Measurements from ENCODE around the gene PSME1.
A peak's percentile ranks its signal among the peaks of the same experiment; 100 is the strongest.

The PSME1 gene

GRCh38 chr14:24130380-24130716 lies 5.6 kb upstream of the PSME1 start, which contains the start of gene FITM1:
Gene FITM1, plus strand, starts transcription at chr14:24130659. Its CDS starts 905 bp downstream, at chr14:24131564.
- DNase-seq (ENCODE audit: low read depth), result no peak

GRCh38 chr14:24130717-24131548 lies 5.1 kb upstream of the PSME1 start:
- DNase-seq (ENCODE audit: low read depth), result no peak

- DNase-seq (ENCODE audit: low read depth), result no peak
Measured at GRCh38 chr14:24131549-24131966, 4.4 kb upstream of the PSME1 start.

- DNase-seq (ENCODE audit: low read depth), result no peak
Measured at GRCh38 chr14:24132061-24132685, 3.8 kb upstream of the PSME1 start.

GRCh38 chr14:24132976-24133375 lies 3.0 kb upstream of the PSME1 start:
- DNase-seq (ENCODE audit: low read depth), result no peak

GRCh38 chr14:24133735-24134134 lies 2.3 kb upstream of the PSME1 start:
- no peak for DNase-seq (ENCODE audit: low read depth)

- DNase-seq (ENCODE audit: low read depth), result no peak
Measured at GRCh38 chr14:24135584-24135833, 485 bp upstream of the PSME1 start.

GRCh38 chr14:24136684-24137528 lies 912 bp downstream of the PSME1 start:
- no peak for DNase-seq (ENCODE audit: low read depth)

GRCh38 chr14:24137529-24138395 lies 1.8 kb downstream of the PSME1 start:
- DNase-seq (ENCODE audit: low read depth), result no peak

GRCh38 chr14:24138396-24139271 lies 2.6 kb downstream of the PSME1 start:
- DNase-seq (ENCODE audit: low read depth), result no peak

GRCh38 chr14:24139272-24139934 lies 3.4 kb downstream of the PSME1 start:
- DNase-seq (ENCODE audit: low read depth), result no peak

- DNase-seq (ENCODE audit: low read depth), result peak; percentile 100
Measured at GRCh38 chr14:24141097-24141880, 5.3 kb downstream of the PSME1 start, which contains the start of gene EMC9. Gene EMC9, minus strand, starts transcription at chr14:24141591. Its CDS starts 287 bp downstream, at chr14:24141304.

- DNase-seq (ENCODE audit: low read depth), result no peak
Measured at GRCh38 chr14:24143511-24143910, 7.5 kb downstream of the PSME1 start.

- DNase-seq (ENCODE audit: low read depth), result no peak
Measured at GRCh38 chr14:24144451-24144850, 8.5 kb downstream of the PSME1 start.

GRCh38 chr14:24145219-24145618 lies 9.2 kb downstream of the PSME1 start:
- DNase-seq (ENCODE audit: low read depth), result no peak

- no peak for DNase-seq (ENCODE audit: low read depth)
Measured at GRCh38 chr14:24145690-24146452, 9.9 kb downstream of the PSME1 start.

- DNase-seq (ENCODE audit: low read depth), result peak; percentile 76
Measured at GRCh38 chr14:24146453-24146977, 10.5 kb downstream of the PSME1 start, which contains the start of gene PSME2. Gene PSME2, minus strand, starts transcription at chr14:24146610. Its CDS starts 29 bp downstream, at chr14:24146581.

Data from stimulated activated CD8-positive, alpha-beta memory T cell treated with anti-CD3 and anti-CD28 coated beads, Interleukin-7, amount 100 ng/mL, for 24 hours (primary cell).